Tibial artery (tissue), 4 donors: Measurements from ENCODE around the gene CWC25.

Source experiments
- DNase-seq, 2 donors: peaks; one replicate each; pipeline ENCODE4 v3.0.0-alpha.2; 2019
- H3K27ac ChIP-seq, 2 donors: fragments of 200-600 bp; sonication (generic) in 1 of 2; 1 replicate in 1 of 2; 2 replicates in 1 of 2; pipeline ENCODE4 v1.5.1; 2018 to 2019; ENCODE audit warnings: mild to moderate bottlenecking in 1 of 2
- H3K27me3 ChIP-seq, 2 donors: fragments of 200-600 bp; sonication (generic) in 1 of 2; one replicate each; pipeline versions ENCODE4 v1.5.1 to v1.6.0; 2016 to 2019
- H3K36me3 ChIP-seq, 3 donors: fragments of 200-600 bp; sonication (generic) in 2 of 3; one replicate each; pipeline ENCODE4 v1.5.1; 2016 to 2019; ENCODE audit warnings: mild to moderate bottlenecking in 2 of 3
- H3K4me1 ChIP-seq, 4 donors: fragments of 200-600 bp; sonication (generic) in 2 of 4; 1 replicate in 3 of 4; 2 replicates in 1 of 4; pipeline ENCODE4 v1.5.1; 2016 to 2019
- H3K4me3 ChIP-seq, 2 donors: fragments of 200-600 bp; sonication (generic) in 1 of 2; 1 replicate in 1 of 2; 2 replicates in 1 of 2; pipeline ENCODE4 v1.5.1; 2018 to 2019; ENCODE audit warnings: mild to moderate bottlenecking in 2 of 2
- H3K9me3 ChIP-seq, 3 donors: fragments of 200-600 bp; sonication (generic) in 1 of 3; one replicate each; pipeline ENCODE4 v1.5.1; 2016 to 2019
- intact Hi-C: fragments of 100-400 bp; cut with DNase I; formaldehyde crosslinking; loops from one replicate; pipeline ENCODE4 v1.15.0; 2023; ENCODE audit warnings: low total_unique reads
- TF ChIP-seq, protein P1 (sequence below), 2 experiments: fragments of 200-600 bp in 1 of 2; fragments of 450-650 bp in 1 of 2; IDR thresholded peaks; one replicate each; pipeline ENCODE4 v1.5.1; 2017 to 2019; ENCODE audit warnings: antibody characterized with exemption in 2 of 2, mild to moderate bottlenecking in 1 of 2, moderate library complexity in 1 of 2

CWC25 gene

GRCh38 chr17:38786372-38786771 lies 38.7 kb downstream of the CWC25 start:
- TF ChIP-seq, protein P1, sequence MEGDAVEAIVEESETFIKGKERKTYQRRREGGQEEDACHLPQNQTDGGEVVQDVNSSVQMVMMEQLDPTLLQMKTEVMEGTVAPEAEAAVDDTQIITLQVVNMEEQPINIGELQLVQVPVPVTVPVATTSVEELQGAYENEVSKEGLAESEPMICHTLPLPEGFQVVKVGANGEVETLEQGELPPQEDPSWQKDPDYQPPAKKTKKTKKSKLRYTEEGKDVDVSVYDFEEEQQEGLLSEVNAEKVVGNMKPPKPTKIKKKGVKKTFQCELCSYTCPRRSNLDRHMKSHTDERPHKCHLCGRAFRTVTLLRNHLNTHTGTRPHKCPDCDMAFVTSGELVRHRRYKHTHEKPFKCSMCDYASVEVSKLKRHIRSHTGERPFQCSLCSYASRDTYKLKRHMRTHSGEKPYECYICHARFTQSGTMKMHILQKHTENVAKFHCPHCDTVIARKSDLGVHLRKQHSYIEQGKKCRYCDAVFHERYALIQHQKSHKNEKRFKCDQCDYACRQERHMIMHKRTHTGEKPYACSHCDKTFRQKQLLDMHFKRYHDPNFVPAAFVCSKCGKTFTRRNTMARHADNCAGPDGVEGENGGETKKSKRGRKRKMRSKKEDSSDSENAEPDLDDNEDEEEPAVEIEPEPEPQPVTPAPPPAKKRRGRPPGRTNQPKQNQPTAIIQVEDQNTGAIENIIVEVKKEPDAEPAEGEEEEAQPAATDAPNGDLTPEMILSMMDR (IDR thresholded peaks at IDR 0.05), result no peak
- H3K4me3 ChIP-seq, result no peak overlapping the region
- intact Hi-C loops, result no loop called here
- H3K4me1 ChIP-seq, result peaks cover 0 to 27% (median 10%) of the 10 kb centered on the region in 4 donors
- no peaks in the 10 kb centered on the region for H3K27me3 ChIP-seq
- DNase-seq, result no peak
- no peak overlapping the region for H3K27ac ChIP-seq
- H3K36me3 ChIP-seq, result peaks cover 50 to 56% (median 56%) of the 10 kb centered on the region in 3 donors
- H3K9me3 ChIP-seq, result no peaks in the 10 kb centered on the region

DNA sequence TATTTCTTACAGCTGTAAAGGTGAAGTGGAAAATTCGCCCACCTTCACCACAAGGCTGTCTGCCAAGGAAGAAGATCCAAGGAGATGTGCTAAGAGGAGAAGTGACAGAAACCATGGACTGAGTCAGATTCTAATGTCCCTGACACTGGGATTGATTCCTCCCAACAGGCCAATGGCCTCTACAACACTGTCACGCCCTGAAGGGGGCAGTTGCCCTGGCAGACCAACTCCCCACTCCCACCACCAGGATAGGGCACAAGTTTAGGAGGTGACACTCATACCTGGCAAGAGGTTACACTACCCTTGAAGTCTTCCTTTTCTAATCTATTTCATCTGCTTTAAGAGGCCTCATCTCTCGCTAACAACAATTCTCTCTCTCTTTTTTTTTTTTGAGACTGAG lies 41.9 kb downstream of the CWC25 start:
- H3K9me3 ChIP-seq, result no peaks in the 10 kb centered on the region
- no peak for DNase-seq
- intact Hi-C loops, result no loop called here
- TF ChIP-seq, protein P1 (IDR thresholded peaks at IDR 0.05), result no peak
- peaks cover 81 to 88% (median 85%) of the 10 kb centered on the region in 3 donors for H3K36me3 ChIP-seq
- H3K4me1 ChIP-seq, result no peaks in the 10 kb centered on the region
- no peaks in the 10 kb centered on the region for H3K27me3 ChIP-seq
- no peak overlapping the region for H3K4me3 ChIP-seq
- H3K27ac ChIP-seq, result no peak overlapping the region

- Histone ChIP-seq H3K9me3 (no peaks in the 10 kb centered on the region), H3K27ac (no peak overlapping the region), H3K27me3 (no peaks in the 10 kb centered on the region), H3K36me3 (peaks cover 96 to 100% (median 98%) of the 10 kb centered on the region in 3 donors), H3K4me3 (no peak overlapping the region), H3K4me1 (no peaks in the 10 kb centered on the region)
- TF ChIP-seq, protein P1 (IDR thresholded peaks at IDR 0.05), result no peak
- intact Hi-C loops, result no loop called here
- no peak for DNase-seq
Observed at GRCh38 chr17:38779965-38780752, 45.0 kb downstream of the CWC25 start.

GRCh38 chr17:38777641-38778250 lies 47.4 kb downstream of the CWC25 start:
- Histone ChIP-seq H3K4me1 (no peaks in the 10 kb centered on the region), H3K4me3 (no peak overlapping the region), H3K36me3 (peaks cover 95 to 100% (median 98%) of the 10 kb centered on the region in 3 donors), H3K27me3 (no peaks in the 10 kb centered on the region), H3K9me3 (no peaks in the 10 kb centered on the region), H3K27ac (no peak overlapping the region)
- intact Hi-C loops, result no loop called here
- TF ChIP-seq, protein P1 (IDR thresholded peaks at IDR 0.05), result no peak
- no peak for DNase-seq

DNA sequence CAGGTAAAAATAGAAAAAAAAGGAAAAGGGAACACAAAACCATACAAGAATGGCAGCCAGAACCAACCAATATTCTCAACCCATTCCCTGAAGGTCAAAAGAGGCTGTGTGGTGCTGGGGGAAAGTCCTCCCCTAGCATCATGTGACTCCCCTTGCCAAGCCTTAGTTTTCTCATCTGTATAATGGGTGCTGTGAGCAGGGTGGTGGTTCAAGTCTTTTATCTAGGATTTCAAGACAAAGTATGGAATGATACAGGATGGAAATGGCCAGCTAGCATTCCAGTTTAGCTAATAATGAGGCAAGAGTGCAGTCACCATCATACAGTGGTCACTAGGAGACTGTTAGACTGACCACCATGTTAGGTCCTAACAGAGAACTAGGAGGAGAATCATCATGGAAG lies 51.9 kb downstream of the CWC25 start:
- TF ChIP-seq, protein P1 (IDR thresholded peaks at IDR 0.05), result no peak
- no peaks in the 10 kb centered on the region for H3K4me1 ChIP-seq
- no peak overlapping the region for H3K4me3 ChIP-seq
- no peaks in the 10 kb centered on the region for H3K9me3 ChIP-seq
- H3K27ac ChIP-seq, result no peak overlapping the region
- DNase-seq, result no peak
- intact Hi-C loops, result no loop called here
- H3K36me3 ChIP-seq, result peaks cover 89 to 100% (median 97%) of the 10 kb centered on the region in 3 donors
- no peaks in the 10 kb centered on the region for H3K27me3 ChIP-seq
